PC-9 (cell line): Measurements from ENCODE around the gene CTPS2. TPM values are rescaled to one million over a fixed set of nuclear protein-coding genes. Genes with fewer than 3 reads are reported as not detected.

Experiments used
- BruUV-seq: library from RNA; stranded (reverse); fragments of 400-500 nt; replicated peaks from 2 replicates; lab custom pipeline; 2021; lab: Mats Ljungman, UMichigan
- CTCF ChIA-PET: fragments of 300-600 bp; sonication (Branson Sonifier 250); formaldehyde crosslinking; loops from one replicate; lab custom pipeline; 2022; ENCODE audit warnings: antibody characterized with exemption; lab: Charles Lee
- POLR2A ChIA-PET: fragments of 300-600 bp; sonication (Branson Sonifier 250); formaldehyde crosslinking; loops from one replicate; lab custom pipeline; 2022; ENCODE audit warnings: antibody characterized with exemption; ENCODE audit not compliant: unreplicated experiment; lab: Charles Lee
- DNase-seq, 2 experiments: peaks; one replicate each; pipeline versions ENCODE4 v3.0.0 to v3.0.0-alpha.2; 2015 to 2022; ENCODE audit warnings: mixed read lengths in 1 of 2
- H2AFZ ChIP-seq: fragments of 200-600 bp; sonication (generic); 2 replicates; pipeline ENCODE4 v1.8.1; 2017; ENCODE audit warnings: antibody characterized with exemption
- H3F3A ChIP-seq: fragments of 200-600 bp; sonication (generic); 2 replicates; pipeline ENCODE4 v1.8.1; 2017; ENCODE audit warnings: antibody characterized with exemption, mild to moderate bottlenecking, low read depth; ENCODE audit not compliant: insufficient read depth
- H3K27ac ChIP-seq: fragments of 200-600 bp; sonication (generic); 2 replicates; pipeline ENCODE4 v1.6.1; 2016; ENCODE audit warnings: mixed run types
- H3K27me3 ChIP-seq: fragments of 200-600 bp; sonication (generic); 2 replicates; pipeline ENCODE4 v1.6.1; 2016; ENCODE audit warnings: low read depth, mixed run types; ENCODE audit not compliant: insufficient read depth
- H3K36me3 ChIP-seq: fragments of 200-600 bp; sonication (generic); 2 replicates; pipeline ENCODE4 v1.6.1; 2016; ENCODE audit warnings: low read depth, mixed run types
- H3K4me1 ChIP-seq: fragments of 200-600 bp; sonication (generic); replicated peaks from 2 replicates; pipeline ENCODE4 v1.6.1; 2016; ENCODE audit warnings: mixed run types; ENCODE audit not compliant: insufficient read depth
- H3K4me2 ChIP-seq: fragments of 200-600 bp; sonication (generic); 2 replicates; pipeline ENCODE4 v1.6.1; 2017; ENCODE audit warnings: mixed run types
- H3K4me3 ChIP-seq: fragments of 200-600 bp; sonication (generic); 2 replicates; pipeline ENCODE4 v1.6.1; 2016; ENCODE audit warnings: mixed run types
- H3K79me2 ChIP-seq: fragments of 200-600 bp; sonication (generic); 2 replicates; pipeline ENCODE4 v1.6.1; 2017; ENCODE audit warnings: low read depth, mixed run types
- H3K9me2 ChIP-seq: fragments of 200-600 bp; sonication (generic); 2 replicates; pipeline ENCODE4 v1.8.1; 2017; ENCODE audit warnings: mild to moderate bottlenecking; ENCODE audit not compliant: insufficient read depth
- H3K9me3 ChIP-seq: fragments of 200-600 bp; sonication (generic); 2 replicates; pipeline ENCODE4 v1.8.1; 2016; ENCODE audit warnings: low read depth; ENCODE audit not compliant: insufficient read depth
- H4K20me1 ChIP-seq: fragments of 200-600 bp; sonication (generic); 2 replicates; pipeline ENCODE4 v1.8.1; 2017; ENCODE audit not compliant: insufficient read depth
- CTCF ChIP-seq: fragments of 200-600 bp; sonication (generic); conservative IDR thresholded peaks from 2 replicates; pipeline ENCODE4 v1.6.1; 2017; ENCODE audit warnings: mixed run types, antibody characterized with exemption, mild to moderate bottlenecking, moderate library complexity
- EZH2 ChIP-seq: fragments of 200-600 bp; sonication (generic); IDR thresholded peaks from 2 replicates; pipeline ENCODE4 v1.8.0; 2017; ENCODE audit warnings: antibody characterized with exemption, low read depth
- intact Hi-C: fragments of 100-400 bp; cut with micrococcal nuclease; formaldehyde crosslinking; loops from one replicate; pipeline ENCODE4 v1.10.0; 2022; ENCODE audit not compliant: unreplicated experiment
- total RNA-seq: library from RNA; stranded (reverse); gene quantifications from 2 replicates; pipeline ENCODE4 v1.2.3, GENCODE V29; 2021

Gene CTPS2
- total RNA-seq, 1 experiment from 2014 or later, result 15.8 TPM

DNA sequence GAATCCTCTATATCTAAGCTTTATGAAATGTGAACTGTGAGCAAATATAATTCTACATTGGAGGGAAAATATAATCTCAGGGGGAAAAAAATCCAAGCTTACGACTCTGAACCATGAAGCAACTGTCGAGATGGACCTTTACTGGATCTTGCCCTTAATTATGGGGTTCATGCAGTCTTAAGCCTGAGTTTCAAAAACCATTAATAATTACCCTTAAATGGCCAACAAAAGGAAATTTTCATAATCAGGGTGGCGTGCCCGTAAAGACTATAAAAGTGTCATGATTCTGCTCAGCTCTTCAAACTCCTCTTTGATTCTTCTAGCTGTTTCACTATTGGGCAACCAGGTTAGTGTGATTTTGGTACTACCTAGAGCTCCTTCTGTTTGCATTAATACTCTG lies 62.6 kb downstream of the CTPS2 start, which contains the start of gene S100G:
S100G (plus strand) TSS at position 301 of the 400 bp plus-strand sequence. CDS start 849 bp downstream, outside the sequence.
- no peak within 1 kb of the TSS for H3K27ac ChIP-seq
- BruUV-seq, result no TSS peak
- H3K4me2 ChIP-seq, result no peak within 1 kb of the TSS
- no peaks in the 10 kb centered on the region for H3K4me1 ChIP-seq
- TF ChIP-seq CTCF (no peak), EZH2 (no peak)
- no peaks in the 10 kb centered on the region for H4K20me1 ChIP-seq
- H3K27me3 ChIP-seq, result no peaks in the 10 kb centered on the region
- H3K79me2 ChIP-seq, result no peaks in the 10 kb centered on the region
- no peak within 1 kb of the TSS for H3K4me3 ChIP-seq
- H3K36me3 ChIP-seq, result no peaks in the 10 kb centered on the region
- no peaks in the 10 kb centered on the region for H3K9me3 ChIP-seq
- H3F3A ChIP-seq, result no peaks in the 10 kb centered on the region
- no peaks in the 10 kb centered on the region for H3K9me2 ChIP-seq
- intact Hi-C loops, result loop anchor here (10.0 kb wide), 1 partner anchor 45 kb away; no protein-coding TSS in a partner anchor
- H2AFZ ChIP-seq, result no peak within 1 kb of the TSS
- CTCF ChIA-PET, result no interaction called here
- POLR2A ChIA-PET, result no interaction called here
- DNase-seq, result no peak

DNA sequence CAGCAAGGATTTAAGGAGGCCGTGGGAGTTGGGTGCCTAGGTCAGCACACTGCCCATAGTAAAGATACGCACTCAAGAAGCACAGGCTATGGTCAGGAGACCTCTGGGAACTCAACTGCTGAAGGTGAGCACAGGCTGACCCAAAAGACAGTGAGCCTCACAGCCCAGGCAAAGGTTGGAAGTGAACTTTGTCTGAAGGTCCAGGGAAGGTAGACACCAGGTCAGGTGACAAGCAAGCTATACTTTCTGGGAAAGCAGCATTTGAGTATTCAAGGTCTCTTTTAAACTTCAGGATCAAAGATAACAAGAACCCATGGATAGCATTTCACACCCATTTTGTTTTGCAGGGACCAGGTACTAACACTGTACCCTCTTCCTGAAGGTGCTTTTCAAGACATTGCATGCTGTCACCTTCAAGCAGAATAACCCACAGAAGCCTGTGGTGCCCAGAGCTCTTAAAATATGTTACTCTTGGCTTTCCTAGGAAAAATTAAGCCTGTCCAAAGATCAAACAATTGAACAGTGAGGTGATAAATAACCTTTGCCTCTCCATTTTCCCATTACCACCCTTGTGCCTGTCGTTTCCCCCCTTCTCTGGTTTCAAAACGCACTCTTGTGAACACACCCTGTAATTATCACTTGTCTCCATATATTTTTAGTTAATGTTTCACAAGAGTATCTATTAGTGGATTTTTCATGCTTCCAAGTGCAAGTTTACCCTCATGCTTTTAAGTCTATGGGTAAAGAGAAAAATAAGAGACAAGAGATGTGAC lies 65.9 kb downstream of the CTPS2 start:
- no TSS peak for BruUV-seq

DNA sequence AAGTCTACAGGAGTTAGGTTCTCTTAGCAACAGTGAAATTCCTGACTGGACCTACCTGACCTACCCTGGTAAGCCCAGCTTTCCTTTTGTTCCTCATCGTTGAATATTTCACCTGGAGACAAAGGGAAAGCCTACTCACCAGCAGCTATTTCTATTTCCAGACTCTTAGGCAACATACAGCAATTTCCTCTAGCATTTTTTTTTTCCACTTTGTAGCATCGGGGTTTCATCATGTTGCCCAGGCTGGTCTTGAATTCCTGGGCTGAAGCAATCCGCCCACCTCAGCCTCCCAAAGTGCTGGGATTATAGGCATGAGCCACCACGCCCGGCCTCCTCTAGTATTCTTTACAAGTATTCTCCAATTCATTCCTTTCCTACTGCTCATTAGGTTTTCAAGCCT lies 69.3 kb downstream of the CTPS2 start:
- BruUV-seq, result no TSS peak
- Histone ChIP-seq H3K9me2 (no peaks in the 10 kb centered on the region), H3K36me3 (no peaks in the 10 kb centered on the region), H2AFZ (no peak overlapping the region), H4K20me1 (no peaks in the 10 kb centered on the region), H3K79me2 (no peaks in the 10 kb centered on the region), H3K27ac (no peak overlapping the region), H3K4me2 (no peak overlapping the region), H3K9me3 (no peaks in the 10 kb centered on the region), H3K27me3 (no peaks in the 10 kb centered on the region), H3K4me3 (no peak overlapping the region), H3F3A (no peaks in the 10 kb centered on the region), H3K4me1 (no peaks in the 10 kb centered on the region)
- peak in 1 of 2 experiments; percentile 18 for DNase-seq
- intact Hi-C loops, result no loop called here
- ChIA-PET CTCF (no interaction called here), POLR2A (no interaction called here)
- TF ChIP-seq CTCF (no peak), EZH2 (no peak)

More for the DNA sequence above, 65.9 kb downstream of the CTPS2 start:
- no peak for DNase-seq
- TF ChIP-seq EZH2 (no peak), CTCF (no peak)
- H3K9me3 ChIP-seq, result no peaks in the 10 kb centered on the region
- intact Hi-C loops, result no loop called here
- H3K79me2 ChIP-seq, result no peaks in the 10 kb centered on the region
- H3K27me3 ChIP-seq, result no peaks in the 10 kb centered on the region
- no peak overlapping the region for H2AFZ ChIP-seq
- H3K4me3 ChIP-seq, result no peak overlapping the region
- H3F3A ChIP-seq, result no peaks in the 10 kb centered on the region
- H3K9me2 ChIP-seq, result no peaks in the 10 kb centered on the region
- no peaks in the 10 kb centered on the region for H3K4me1 ChIP-seq
- no peaks in the 10 kb centered on the region for H4K20me1 ChIP-seq
- H3K36me3 ChIP-seq, result no peaks in the 10 kb centered on the region
- no peak overlapping the region for H3K4me2 ChIP-seq
- no peak overlapping the region for H3K27ac ChIP-seq
- ChIA-PET POLR2A (no interaction called here), CTCF (no interaction called here)
